ENCODE measurements around the gene PAEP. TPM values are rescaled to one million over a fixed set of nuclear protein-coding genes. Genes with fewer than 3 reads are reported as not detected.

PAEP gene
- total and polyA plus RNA-seq, 5 donors, result not detected

GRCh38 chr9:135552698-135553171 lies 8.8 kb upstream of the PAEP start:
- H3K4me3 ChIP-seq (ENCODE audit: low read length), result no peak overlapping the region
- intact Hi-C loops (cut with DNase I), result no loop called here
- H3K27ac ChIP-seq (ENCODE audit: low read length), result no peak overlapping the region
- ATAC-seq (no peak), DNase-seq (no peak)
- H3K9me3 ChIP-seq (ENCODE audit: control insufficient read depth, low read length), result no peaks in the 10 kb centered on the region
- no peaks in the 10 kb centered on the region for H3K4me1 ChIP-seq (ENCODE audit: control insufficient read depth, insufficient read depth, low read length)
- no peaks in the 10 kb centered on the region for H3K27me3 ChIP-seq (ENCODE audit: control insufficient read depth, insufficient read depth)
- WGBS, result 88% methylated on average over 19 of the region's 19 CpGs

GRCh38 chr9:135554718-135555117 lies 6.8 kb upstream of the PAEP start:
- Histone ChIP-seq H3K4me1 (ENCODE audit: control insufficient read depth, insufficient read depth, low read length) (no peaks in the 10 kb centered on the region), H3K9me3 (ENCODE audit: control insufficient read depth, low read length) (no peaks in the 10 kb centered on the region), H3K27me3 (ENCODE audit: control insufficient read depth, insufficient read depth) (no peaks in the 10 kb centered on the region), H3K4me3 (ENCODE audit: low read length) (no peak overlapping the region), H3K27ac (ENCODE audit: low read length) (no peak overlapping the region)
- DNase-seq, result no peak
- intact Hi-C loops (cut with DNase I), result no loop called here
- WGBS, result 77% methylated on average over 4 of the region's 4 CpGs
- no peak for ATAC-seq

GRCh38 chr9:135555203-135555602 lies 6.4 kb upstream of the PAEP start:
- Histone ChIP-seq H3K4me1 (ENCODE audit: control insufficient read depth, insufficient read depth, low read length) (no peaks in the 10 kb centered on the region), H3K4me3 (ENCODE audit: low read length) (no peak overlapping the region), H3K27ac (ENCODE audit: low read length) (no peak overlapping the region), H3K9me3 (ENCODE audit: control insufficient read depth, low read length) (no peaks in the 10 kb centered on the region), H3K27me3 (ENCODE audit: control insufficient read depth, insufficient read depth) (no peaks in the 10 kb centered on the region)
- ATAC-seq (no peak), DNase-seq (no peak)
- WGBS, result 89% methylated on average over 5 of the region's 5 CpGs
- intact Hi-C loops (cut with DNase I), result no loop called here

- Histone ChIP-seq H3K4me3 (ENCODE audit: low read length) (no peak overlapping the region), H3K27me3 (ENCODE audit: control insufficient read depth, insufficient read depth) (no peaks in the 10 kb centered on the region), H3K9me3 (ENCODE audit: control insufficient read depth, low read length) (no peaks in the 10 kb centered on the region), H3K27ac (ENCODE audit: low read length) (no peak overlapping the region), H3K4me1 (ENCODE audit: control insufficient read depth, insufficient read depth, low read length) (no peaks in the 10 kb centered on the region)
- ATAC-seq (no peak), DNase-seq (no peak)
- WGBS, result 72% methylated on average over 16 of the region's 16 CpGs
- intact Hi-C loops (cut with DNase I), result no loop called here
These were observed 5.6 kb upstream of the PAEP start for GRCh38 chr9:135555910-135556309.

GRCh38 chr9:135559606-135560005 lies 1.9 kb upstream of the PAEP start:
- Histone ChIP-seq H3K4me3 (ENCODE audit: low read length) (no peak overlapping the region), H3K27me3 (ENCODE audit: control insufficient read depth, insufficient read depth) (no peaks in the 10 kb centered on the region), H3K4me1 (ENCODE audit: control insufficient read depth, insufficient read depth, low read length) (no peaks in the 10 kb centered on the region), H3K9me3 (ENCODE audit: control insufficient read depth, low read length) (no peaks in the 10 kb centered on the region), H3K27ac (ENCODE audit: low read length) (no peak overlapping the region)
- no peak for ATAC-seq
- intact Hi-C loops (cut with DNase I), result no loop called here
- 31% methylated on average over 11 of the region's 11 CpGs for WGBS
- no peak for DNase-seq

GRCh38 chr9:135562235-135562745 lies 734 bp downstream of the PAEP start:
- H3K27me3 ChIP-seq (ENCODE audit: control insufficient read depth, insufficient read depth), result no peaks in the 10 kb centered on the region
- ATAC-seq, result no peak
- DNase-seq, result no peak

GRCh38 chr9:135563039-135563476 lies 1.5 kb downstream of the PAEP start:
- Histone ChIP-seq H3K27me3 (ENCODE audit: control insufficient read depth, insufficient read depth) (no peaks in the 10 kb centered on the region), H3K4me1 (ENCODE audit: control insufficient read depth, insufficient read depth, low read length) (no peaks in the 10 kb centered on the region), H3K4me3 (ENCODE audit: low read length) (no peak overlapping the region), H3K27ac (ENCODE audit: low read length) (no peak overlapping the region), H3K9me3 (ENCODE audit: control insufficient read depth, low read length) (no peaks in the 10 kb centered on the region)
- intact Hi-C loops (cut with DNase I), result no loop called here
- no peak for DNase-seq
- WGBS, result 76% methylated on average over 1 of the region's 1 CpG
- ATAC-seq, result no peak

More at GRCh38 chr9:135562235-135562745, 734 bp downstream of the PAEP start:
- Histone ChIP-seq H3K27ac (ENCODE audit: low read length) (no peak overlapping the region), H3K4me3 (ENCODE audit: low read length) (no peak overlapping the region), H3K9me3 (ENCODE audit: control insufficient read depth, low read length) (no peaks in the 10 kb centered on the region), H3K4me1 (ENCODE audit: control insufficient read depth, insufficient read depth, low read length) (no peaks in the 10 kb centered on the region)
- intact Hi-C loops (cut with DNase I), result no loop called here
- WGBS, result 86% methylated on average over 17 of the region's 17 CpGs

GRCh38 chr9:135563858-135564257 lies 2.3 kb downstream of the PAEP start:
- intact Hi-C loops (cut with DNase I), result no loop called here
- Histone ChIP-seq H3K27ac (ENCODE audit: low read length) (no peak overlapping the region), H3K4me3 (ENCODE audit: low read length) (no peak overlapping the region), H3K27me3 (ENCODE audit: control insufficient read depth, insufficient read depth) (no peaks in the 10 kb centered on the region), H3K9me3 (ENCODE audit: control insufficient read depth, low read length) (no peaks in the 10 kb centered on the region), H3K4me1 (ENCODE audit: control insufficient read depth, insufficient read depth, low read length) (no peaks in the 10 kb centered on the region)
- ATAC-seq, result no peak
- 82% methylated on average over 12 of the region's 12 CpGs for WGBS
- DNase-seq, result no peak

GRCh38 chr9:135565141-135565628 lies 3.6 kb downstream of the PAEP start:
- no peak overlapping the region for H3K27ac ChIP-seq (ENCODE audit: low read length)
- ATAC-seq (no peak), DNase-seq (no peak)
- H3K27me3 ChIP-seq (ENCODE audit: control insufficient read depth, insufficient read depth), result no peaks in the 10 kb centered on the region
- no peaks in the 10 kb centered on the region for H3K9me3 ChIP-seq (ENCODE audit: control insufficient read depth, low read length)
- intact Hi-C loops (cut with DNase I), result no loop called here
- WGBS, result 73% methylated on average over 9 of the region's 9 CpGs
- no peak overlapping the region for H3K4me3 ChIP-seq (ENCODE audit: low read length)
- H3K4me1 ChIP-seq (ENCODE audit: control insufficient read depth, insufficient read depth, low read length), result no peaks in the 10 kb centered on the region

GRCh38 chr9:135565636-135566035 lies 4.1 kb downstream of the PAEP start:
- Histone ChIP-seq H3K27me3 (ENCODE audit: control insufficient read depth, insufficient read depth) (no peaks in the 10 kb centered on the region), H3K27ac (ENCODE audit: low read length) (no peak overlapping the region), H3K4me1 (ENCODE audit: control insufficient read depth, insufficient read depth, low read length) (no peaks in the 10 kb centered on the region), H3K9me3 (ENCODE audit: control insufficient read depth, low read length) (no peaks in the 10 kb centered on the region), H3K4me3 (ENCODE audit: low read length) (no peak overlapping the region)
- ATAC-seq (no peak), DNase-seq (no peak)
- WGBS, result 54% methylated on average over 8 of the region's 8 CpGs
- intact Hi-C loops (cut with DNase I), result no loop called here

- Histone ChIP-seq H3K4me1 (ENCODE audit: control insufficient read depth, insufficient read depth, low read length) (no peaks in the 10 kb centered on the region), H3K9me3 (ENCODE audit: control insufficient read depth, low read length) (no peaks in the 10 kb centered on the region), H3K4me3 (ENCODE audit: low read length) (no peak overlapping the region), H3K27me3 (ENCODE audit: control insufficient read depth, insufficient read depth) (no peaks in the 10 kb centered on the region), H3K27ac (ENCODE audit: low read length) (no peak overlapping the region)
- DNase-seq (no peak), ATAC-seq (no peak)
- 69% methylated on average over 10 of the region's 10 CpGs for WGBS
- intact Hi-C loops (cut with DNase I), result no loop called here
These were observed 5.0 kb downstream of the PAEP start for GRCh38 chr9:135566552-135566951.

GRCh38 chr9:135567311-135567710 lies 5.8 kb downstream of the PAEP start:
- no peak for DNase-seq
- Histone ChIP-seq H3K4me1 (ENCODE audit: control insufficient read depth, insufficient read depth, low read length) (no peaks in the 10 kb centered on the region), H3K27me3 (ENCODE audit: control insufficient read depth, insufficient read depth) (no peaks in the 10 kb centered on the region), H3K9me3 (ENCODE audit: control insufficient read depth, low read length) (no peaks in the 10 kb centered on the region), H3K4me3 (ENCODE audit: low read length) (no peak overlapping the region), H3K27ac (ENCODE audit: low read length) (no peak overlapping the region)
- no peak for ATAC-seq
- intact Hi-C loops (cut with DNase I), result no loop called here
- 63% methylated on average over 9 of the region's 9 CpGs for WGBS

All from right cardiac atrium (tissue), 5 donors.